H1 (cell line): ENCODE results near the gene CDH6. TPM values are rescaled to one million over a fixed set of nuclear protein-coding genes. Genes with fewer than 3 reads are reported as not detected.

Experiments used
- CTCF ChIA-PET: fragments of 300-600 bp; sonication (Branson Sonifier 250); formaldehyde crosslinking; loops from one replicate; lab custom pipeline; 2021; ENCODE audit not compliant: partially characterized antibody; lab: Charles Lee
- POLR2A ChIA-PET: fragments of 300-600 bp; sonication (Branson Sonifier 250); formaldehyde crosslinking; loops from one replicate; lab custom pipeline; 2021; ENCODE audit warnings: inconsistent platforms; ENCODE audit not compliant: partially characterized antibody; lab: Charles Lee
- DNase-seq, 2 experiments: peaks; one replicate each; pipeline versions ENCODE4 v3.0.0 to v3.0.0-alpha.2; 2010 to 2022; ENCODE audit warnings: low spot score in 2 of 2, low read depth in 1 of 2, mixed read lengths in 1 of 2
- FAIRE-seq: peaks from 2 replicates; lab custom pipeline; 2011; peaks lifted over from hg19 to GRCh38; lab: Jason Lieb, UNC
- H2AFZ ChIP-seq: 2 replicates; pipeline ENCODE4 v1.8.1; 2012; ENCODE audit warnings: low read length, inconsistent platforms
- H2AK5ac ChIP-seq: 2 replicates; pipeline ENCODE4 v1.6.1; 2013; ENCODE audit warnings: low read depth, low read length
- H2BK120ac ChIP-seq: replicated peaks from 2 replicates; pipeline ENCODE3; 2013; ENCODE audit warnings: low read depth, low read length, inconsistent platforms
- H2BK12ac ChIP-seq: 2 replicates; pipeline ENCODE4 v1.6.1; 2013; ENCODE audit warnings: low read depth, low read length
- H2BK15ac ChIP-seq: 2 replicates; pipeline ENCODE4 v1.6.1; 2013; ENCODE audit warnings: low read length
- H2BK20ac ChIP-seq: 2 replicates; pipeline ENCODE4 v1.6.1; 2013; ENCODE audit warnings: low read length
- H2BK5ac ChIP-seq: 2 replicates; pipeline ENCODE4 v1.6.1; 2013; ENCODE audit warnings: low read depth, low read length
- H3K14ac ChIP-seq: 2 replicates; pipeline ENCODE4 v1.6.1; 2013; ENCODE audit warnings: inconsistent platforms; ENCODE audit not compliant: insufficient read length
- H3K18ac ChIP-seq: 2 replicates; pipeline ENCODE4 v1.6.1; 2013; ENCODE audit warnings: low read length; ENCODE audit errors: extremely low read depth
- H3K23ac ChIP-seq: 2 replicates; pipeline ENCODE4 v1.6.1; 2013; ENCODE audit warnings: inconsistent platforms; ENCODE audit not compliant: insufficient read length
- H3K23me2 ChIP-seq: 2 replicates; pipeline ENCODE4 v1.6.1; 2013; ENCODE audit warnings: low read depth, low read length
- H3K27ac ChIP-seq: 2 replicates; pipeline ENCODE4 v1.6.1; 2011; ENCODE audit warnings: low read depth, low read length, inconsistent platforms
- H3K27me3 ChIP-seq, 4 experiments: replicated peaks in 1 of 4; 1 replicate in 1 of 4; 2 replicates in 3 of 4; pipeline versions ENCODE4 v1.6.1 to v1.8.1; 2011 to 2013; ENCODE audit warnings: low read length in 3 of 4, mild to moderate bottlenecking in 3 of 4, inconsistent platforms in 2 of 4, mixed read lengths in 2 of 4, moderate library complexity in 1 of 4; ENCODE audit not compliant: control insufficient read depth in 3 of 4, insufficient read depth in 3 of 4; ENCODE audit errors: extremely low read depth in 1 of 4
- H3K36me3 ChIP-seq, 4 experiments: 2 replicates each; pipeline versions ENCODE4 v1.6.1 to v1.8.1; 2011 to 2013; ENCODE audit warnings: mild to moderate bottlenecking in 4 of 4, low read length in 3 of 4, moderate library complexity in 2 of 4, control low read depth in 1 of 4, inconsistent platforms in 1 of 4; ENCODE audit not compliant: insufficient read depth in 4 of 4, control insufficient read depth in 2 of 4
- H3K4ac ChIP-seq: replicated peaks from 2 replicates; pipeline ENCODE3; 2013; ENCODE audit warnings: low read length, low read depth, mixed read lengths, inconsistent platforms; ENCODE audit not compliant: insufficient read length
- H3K4me1 ChIP-seq, 4 experiments: replicated peaks in 1 of 4; 1 replicate in 1 of 4; 2 replicates in 3 of 4; pipeline versions ENCODE4 v1.6.1 to v1.8.1; 2011 to 2013; ENCODE audit warnings: low read length in 3 of 4, inconsistent platforms in 2 of 4, mixed read lengths in 1 of 4; ENCODE audit not compliant: insufficient read depth in 4 of 4, control insufficient read depth in 3 of 4
- H3K4me2 ChIP-seq, 2 experiments: 2 replicates each; pipeline versions ENCODE4 v1.6.1 to v1.8.1; 2011 to 2013; ENCODE audit warnings: low read depth in 2 of 2, low read length in 2 of 2, control low read depth in 1 of 2, inconsistent platforms in 1 of 2, mild to moderate bottlenecking in 1 of 2; ENCODE audit not compliant: insufficient read depth in 1 of 2
- H3K4me3 ChIP-seq, 4 experiments: fragments of 200-600, 300-600 bp in 1 of 4; sonication (generic), shearing (Covaris generic), sonication (Bioruptor Twin) in 1 of 4; 2 replicates each; pipeline versions ENCODE4 v1.5.1 to v1.8.1; 2011 to 2016; ENCODE audit warnings: low read length in 4 of 4, low read depth in 3 of 4, control low read depth in 2 of 4, inconsistent platforms in 2 of 4, mild to moderate bottlenecking in 2 of 4, mixed read lengths in 1 of 4, moderate library complexity in 1 of 4; ENCODE audit not compliant: insufficient read depth in 2 of 4; ENCODE audit errors: extremely low read depth in 1 of 4
- H3K56ac ChIP-seq: replicated peaks from 2 replicates; pipeline ENCODE3; 2013; ENCODE audit warnings: low read depth, mild to moderate bottlenecking, mixed read lengths, low read length, inconsistent platforms; ENCODE audit not compliant: insufficient read length
- H3K79me1 ChIP-seq: 2 replicates; pipeline ENCODE4 v1.6.1; 2013; ENCODE audit warnings: low read depth, low read length, control low read depth
- H3K79me2 ChIP-seq, 2 experiments: 2 replicates each; pipeline versions ENCODE4 v1.6.1 to v1.8.1; 2012 to 2013; ENCODE audit warnings: low read length in 2 of 2, mild to moderate bottlenecking in 2 of 2, inconsistent platforms in 1 of 2; ENCODE audit not compliant: insufficient read depth in 2 of 2, control insufficient read depth in 1 of 2
- H3K9ac ChIP-seq, 4 experiments: replicated peaks in 1 of 4; 1 replicate in 1 of 4; 2 replicates in 3 of 4; pipeline versions ENCODE4 v1.6.1 to v1.8.1; 2011 to 2013; ENCODE audit warnings: low read depth in 3 of 4, low read length in 3 of 4, control low read depth in 2 of 4, mild to moderate bottlenecking in 2 of 4, moderate library complexity in 2 of 4, inconsistent platforms in 1 of 4; ENCODE audit errors: extremely low read depth in 1 of 4
- H3K9me3 ChIP-seq, 2 experiments: 2 replicates each; pipeline versions ENCODE4 v1.6.1 to v1.8.1; 2012 to 2013; ENCODE audit warnings: mild to moderate bottlenecking in 2 of 2, moderate library complexity in 2 of 2, control low read depth in 1 of 2, inconsistent platforms in 1 of 2, low read depth in 1 of 2, low read length in 1 of 2, mixed read lengths in 1 of 2; ENCODE audit not compliant: insufficient read depth in 2 of 2
- H4K20me1 ChIP-seq, 2 experiments: replicated peaks in 1 of 2; 2 replicates each; pipeline versions ENCODE3 to v1.8.1; 2011 to 2013; ENCODE audit warnings: inconsistent platforms in 2 of 2, low read length in 2 of 2, mild to moderate bottlenecking in 1 of 2; ENCODE audit not compliant: insufficient read depth in 2 of 2, control insufficient read depth in 1 of 2
- H4K5ac ChIP-seq: 2 replicates; pipeline ENCODE4 v1.6.1; 2013; ENCODE audit warnings: low read length, low read depth, mixed read lengths, inconsistent platforms; ENCODE audit not compliant: insufficient read length
- H4K8ac ChIP-seq: 2 replicates; pipeline ENCODE4 v1.8.0; 2013; ENCODE audit warnings: mild to moderate bottlenecking, moderate library complexity, low read length, inconsistent platforms; ENCODE audit not compliant: insufficient read depth; ENCODE audit errors: extremely low read depth
- H4K91ac ChIP-seq: replicated peaks from 2 replicates; pipeline ENCODE3; 2013; ENCODE audit warnings: low read length, mixed read lengths, inconsistent platforms; ENCODE audit not compliant: insufficient read length
- BCL11A ChIP-seq, 2 experiments: IDR thresholded peaks; one replicate each; pipeline ENCODE4 v1.6.1; 2011; ENCODE audit warnings: low read depth in 2 of 2, low read length in 2 of 2, mild to moderate bottlenecking in 2 of 2
- CBX8 ChIP-seq: fragments of 300-800, 300-1000 bp; sonication (generic); IDR thresholded peaks from 2 replicates; pipeline ENCODE4 v1.7.1; 2016; ENCODE audit warnings: low read depth, low read length, borderline replicate concordance
- CTBP2 ChIP-seq: IDR thresholded peaks from 2 replicates; pipeline ENCODE4 v1.7.0; 2011; ENCODE audit warnings: borderline replicate concordance, mild to moderate bottlenecking, moderate library complexity, mixed read lengths, low read length; ENCODE audit not compliant: insufficient read depth, insufficient read length
- FOSL1 ChIP-seq: IDR thresholded peaks from 2 replicates; pipeline ENCODE4 v1.6.1; 2011; ENCODE audit warnings: mild to moderate bottlenecking, low read depth, low read length, moderate library complexity; ENCODE audit not compliant: insufficient read depth
- KDM5A ChIP-seq: fragments of 200-600 bp; IDR thresholded peaks from 2 replicates; pipeline ENCODE4 v1.7.1; 2012; ENCODE audit warnings: mild to moderate bottlenecking, low read length, inconsistent platforms, mixed read lengths
- NRF1 ChIP-seq: IDR thresholded peaks from 2 replicates; pipeline ENCODE4 v1.6.1; 2011; ENCODE audit warnings: mild to moderate bottlenecking, low read depth, low read length, improper control_type of control experiment
- PHF8 ChIP-seq: fragments of 200-600 bp; sonication (generic); conservative IDR thresholded peaks from 2 replicates; pipeline ENCODE4 v1.7.1; 2012; ENCODE audit warnings: low read depth, mild to moderate bottlenecking, inconsistent platforms, low read length, moderate library complexity
- RXRA ChIP-seq: IDR thresholded peaks from 2 replicates; pipeline ENCODE4 v1.6.1; 2011; ENCODE audit warnings: low read depth, mild to moderate bottlenecking, low read length, moderate library complexity; ENCODE audit not compliant: insufficient read depth
- SIRT6 ChIP-seq: IDR thresholded peaks from one replicate; pipeline ENCODE4 v1.7.1; 2012; ENCODE audit warnings: low read length, inconsistent platforms
- SUZ12 ChIP-seq: fragments of 200-600 bp; sonication (generic); IDR thresholded peaks from 2 replicates; pipeline ENCODE4 v1.6.1; 2012; ENCODE audit warnings: mild to moderate bottlenecking, inconsistent platforms, low read length, moderate library complexity, mixed read lengths
- TCF12 ChIP-seq: IDR thresholded peaks from 2 replicates; pipeline ENCODE4 v1.6.1; 2011; ENCODE audit warnings: low read depth, mild to moderate bottlenecking, low read length
- TEAD4 ChIP-seq: IDR thresholded peaks from 2 replicates; pipeline ENCODE4 v1.6.1; 2012; ENCODE audit warnings: low read depth, low read length, inconsistent platforms, mixed read lengths
- WGBS, 2 experiments: shearing (Covaris generic) in 1 of 2; methylation state at CpG; one replicate each; pipeline versions ENCODE4 v1.1.6 to v1.1.7; 2013 to 2015; ENCODE audit warnings: low lambda C conversion rate in 2 of 2, mixed read lengths in 2 of 2, inconsistent platforms in 1 of 2, low coverage in 1 of 2, missing lambda C conversion rate in 1 of 2; ENCODE audit not compliant: insufficient replicate concordance in 2 of 2, insufficient coverage in 1 of 2, insufficient read length in 1 of 2; ENCODE audit errors: extremely low coverage in 1 of 2, missing lambda C conversion rate in 1 of 2; 5-methylcytosine and 5-hydroxymethylcytosine counted together
- polyA plus RNA-seq, 7 experiments: library from polyadenylated mRNA; depleted of rRNA in 3 of 7; stranded (reverse) in 5 of 7; unstranded in 2 of 7; fragments of >200 nt in 5 of 7; fragments of 200-250 nt in 2 of 7; gene quantifications; 1 replicate in 5 of 7; 2 replicates in 1 of 7; 4 replicates in 1 of 7; pipeline versions ENCODE4 v1.2.1 to v1.2.3, GENCODE V29; 2011 to 2013; ENCODE audit warnings: missing spikeins in 2 of 7, mixed read lengths in 2 of 7
- total RNA-seq: library from RNA; stranded (reverse); fragmentation: NEBNext Ultra II Directional; extraction: Animal tissue kit (Norgen Biotek cat#: 25700); gene quantifications from 2 replicates; pipeline ENCODE4 v1.2.1, GENCODE V29; 2021

The CDH6 gene
- total and polyA plus RNA-seq, 2 of the 8 experiments (the other 6 are each of a cell fraction or from before 2014, with no cell fraction given): 1.4 to 1.9 TPM

DNA sequence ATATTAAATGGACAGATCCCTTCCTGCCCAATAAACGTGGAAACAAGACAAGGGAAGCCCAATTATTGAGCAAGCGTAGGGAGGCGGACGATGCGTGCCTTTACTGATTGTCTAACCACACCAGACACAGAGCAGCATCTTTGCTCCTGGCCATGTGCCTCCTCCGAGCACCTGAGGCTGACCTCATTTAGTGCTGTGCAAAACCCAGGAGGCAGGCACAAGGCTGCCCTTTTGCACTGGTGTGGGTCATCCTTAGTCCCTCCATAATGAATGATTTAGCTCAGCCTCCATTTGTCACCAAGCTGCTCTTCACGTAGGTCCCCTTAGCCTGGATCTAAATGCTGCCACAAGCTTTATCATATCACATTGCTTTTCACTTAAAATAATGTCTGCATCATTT, 24.1 kb upstream of the CDH6 start:
- Histone ChIP-seq H4K8ac (no peak overlapping the region), H2BK12ac (no peak overlapping the region), H3K56ac (no peak overlapping the region), H2BK5ac (no peak overlapping the region), H3K79me2 (no peaks in the 10 kb centered on the region), H2BK120ac (no peak overlapping the region), H3K4me1 (no peaks in the 10 kb centered on the region), H3K27ac (no peak overlapping the region), H4K91ac (no peak overlapping the region), H2BK20ac (no peak overlapping the region), H3K4me3 (no peak overlapping the region), H4K5ac (no peak overlapping the region), H3K9me3 (no peaks in the 10 kb centered on the region), H3K36me3 (no peaks in the 10 kb centered on the region), H3K23ac (no peak overlapping the region), H3K79me1 (no peaks in the 10 kb centered on the region), H2BK15ac (no peak overlapping the region), H3K18ac (no peak overlapping the region), H3K4me2 (no peak overlapping the region), H3K9ac (no peak overlapping the region), H3K14ac (no peak overlapping the region), H4K20me1 (no peaks in the 10 kb centered on the region), H3K27me3 (peaks cover 0 to 1% (median 0%) of the 10 kb centered on the region in 4 experiments; a peak in 1 of 7 replicates), H2AK5ac (no peak overlapping the region), H3K23me2 (no peaks in the 10 kb centered on the region), H2AFZ (no peak overlapping the region), H3K4ac (no peak overlapping the region)
- POLR2A ChIA-PET: no interaction called here
- DNase-seq: no peak
- FAIRE-seq: no peak
- CTCF ChIA-PET: interaction anchor here (0.9 to 1.8 kb wide), 3 partner anchors 16 to 19 kb away, joined by 3 to 7 read pairs (median 3); no protein-coding TSS in a partner anchor
- TF ChIP-seq CBX8 (no peak), FOSL1 (no peak), SIRT6 (no peak), CTBP2 (no peak), SUZ12 (no peak), TEAD4 (no peak), KDM5A (no peak), RXRA (no peak), PHF8 (no peak), NRF1 (no peak), TCF12 (no peak), BCL11A (IDR thresholded peaks at IDR 0.05; ENCODE audit: low read depth in 2 of 2, low read length in 2 of 2) (no peak)
- WGBS, 2 experiments: 94% methylated on average over 7 of the region's 7 CpGs; no CpG with 5 or more reads in 1 of the 2 experiments
